KOPT-K1 (cell line): Measurements from ENCODE around the gene EFCAB10.

Source experiments
- H3K27ac ChIP-seq: fragments of 200-600 bp; sonication (generic); 2 replicates; pipeline ENCODE4 v1.5.1; 2016; ENCODE audit warnings: antibody characterized with exemption, mild to moderate bottlenecking, low read depth, low read length; ENCODE audit not compliant: poor library complexity, severe bottlenecking
- H3K36me3 ChIP-seq: fragments of 200-600 bp; sonication (generic); 2 replicates; pipeline ENCODE4 v1.5.1; 2017; ENCODE audit warnings: antibody characterized with exemption, mild to moderate bottlenecking, low read length, moderate library complexity; ENCODE audit not compliant: insufficient read depth
- H3K9me3 ChIP-seq: fragments of 200-600 bp; sonication (generic); 2 replicates; pipeline ENCODE4 v1.5.1; 2017; ENCODE audit warnings: antibody characterized with exemption, low read length, mild to moderate bottlenecking; ENCODE audit not compliant: insufficient read depth, poor library complexity, severe bottlenecking

EFCAB10 gene

DNA sequence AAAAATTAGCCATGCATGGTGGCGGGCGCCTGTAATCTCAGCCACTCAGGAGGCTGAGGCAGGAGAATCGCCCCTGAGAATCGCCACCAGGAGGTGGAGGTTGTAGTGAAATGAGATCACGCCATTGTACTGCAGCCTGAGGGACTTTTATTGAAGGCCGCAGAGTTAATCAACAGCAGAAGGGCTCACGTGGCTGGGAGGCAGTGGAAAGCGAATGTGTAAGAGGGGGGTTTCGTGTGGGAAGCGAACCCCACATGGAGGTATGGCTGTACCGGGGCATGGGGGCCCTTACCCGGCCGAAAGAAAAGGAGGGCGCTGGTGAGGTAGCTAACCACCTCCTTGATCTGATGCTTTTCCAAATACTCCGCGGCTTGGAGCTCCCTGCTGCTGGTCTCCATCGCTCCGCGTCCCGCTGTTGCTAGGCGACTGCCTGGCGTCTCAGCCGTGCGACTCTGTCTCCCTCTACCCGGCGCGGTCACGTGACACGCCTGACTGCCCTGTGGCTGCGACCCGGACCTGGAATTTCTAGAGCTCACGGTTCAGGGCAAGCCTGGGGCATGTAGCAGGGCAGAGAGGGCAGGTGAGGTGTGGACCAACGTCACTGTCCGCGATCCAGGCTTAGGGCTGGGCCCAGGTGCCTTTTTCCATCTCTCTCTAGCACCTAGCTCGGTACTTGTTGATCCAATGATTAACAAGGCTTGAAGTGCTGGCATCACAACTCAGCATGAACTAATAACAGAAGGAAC lies at the start of gene EFCAB10:
Gene EFCAB10 (minus strand): TSS at position 428 of the 746 bp plus-strand sequence. CDS start 30 bp downstream, at position 398.
- no peak within 1 kb of the TSS for H3K27ac ChIP-seq

DNA sequence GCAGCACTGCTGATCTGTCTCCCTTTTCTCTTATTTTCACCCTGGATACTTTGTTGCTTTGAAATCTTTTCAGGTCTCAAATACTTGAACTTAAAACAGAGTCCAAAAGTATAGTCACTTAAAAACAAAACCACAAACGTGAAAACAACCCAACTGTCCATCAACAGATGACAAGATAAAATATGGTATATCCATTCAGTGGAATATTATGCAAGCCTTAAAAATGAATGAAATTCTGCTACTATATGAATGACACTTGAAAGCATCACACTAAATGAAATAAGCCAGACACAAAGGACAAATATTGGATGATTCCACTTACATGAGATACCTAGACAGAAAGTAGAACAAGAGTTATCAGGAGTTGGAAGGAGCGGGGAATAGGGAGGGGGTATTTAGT lies 44.7 kb upstream of the EFCAB10 start:
- no peak overlapping the region for H3K27ac ChIP-seq
- H3K36me3 ChIP-seq, result peaks cover 49% of the 10 kb centered on the region; the same call in 1 of the 2 replicates
- H3K9me3 ChIP-seq, result peaks cover 7% of the 10 kb centered on the region

More for the DNA sequence above, at the start of gene EFCAB10:
- Histone ChIP-seq H3K36me3 (no peaks in the 10 kb centered on the region), H3K9me3 (peaks cover 22% of the 10 kb centered on the region)

DNA sequence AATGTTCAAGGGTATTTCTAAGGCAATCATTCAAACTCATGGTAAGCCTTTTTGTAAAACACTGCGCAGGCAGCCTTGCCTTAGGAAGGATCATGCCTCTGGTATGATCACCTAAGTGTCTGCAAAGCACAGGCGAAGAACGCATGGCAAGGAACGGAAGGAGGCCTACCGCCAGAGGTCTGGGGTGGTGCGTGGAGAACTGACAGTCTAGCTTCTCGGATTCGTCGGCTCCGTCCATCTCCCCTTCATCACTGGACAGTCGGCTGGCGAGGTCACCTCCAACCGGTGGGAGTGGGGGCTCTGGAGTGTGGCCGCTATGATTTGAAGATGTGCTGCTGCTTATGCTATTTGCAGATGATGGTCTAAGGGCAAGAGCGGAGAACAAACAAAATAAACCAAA lies 42.6 kb upstream of the EFCAB10 start:
- Histone ChIP-seq H3K36me3 (peaks cover 54% of the 10 kb centered on the region), H3K9me3 (peaks cover 7% of the 10 kb centered on the region), H3K27ac (no peak overlapping the region)

DNA sequence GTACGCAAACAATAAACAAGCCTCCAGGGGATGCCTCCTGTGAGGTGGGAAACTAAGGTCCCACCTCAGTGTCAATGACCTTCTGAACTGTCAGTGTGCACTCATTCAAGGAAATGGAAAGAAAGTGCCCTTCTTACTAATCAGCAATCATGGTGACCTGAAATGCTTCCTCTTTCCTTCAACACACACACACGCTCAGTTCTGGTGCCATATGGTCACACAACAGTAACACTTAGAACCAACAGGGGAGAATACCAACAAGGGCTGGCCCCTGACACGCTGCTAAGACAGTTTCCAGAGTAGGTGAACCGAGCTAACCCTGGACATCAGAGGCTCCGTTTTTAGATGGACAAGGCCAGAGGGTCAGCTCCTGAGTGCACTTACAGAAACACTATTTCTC lies 42.1 kb upstream of the EFCAB10 start:
- Histone ChIP-seq H3K36me3 (peaks cover 60% of the 10 kb centered on the region), H3K27ac (no peak overlapping the region), H3K9me3 (peaks cover 7% of the 10 kb centered on the region)

GRCh38 chr7:105622106-105622731 lies 40.9 kb upstream of the EFCAB10 start:
- peaks cover 70% of the 10 kb centered on the region for H3K36me3 ChIP-seq
- H3K9me3 ChIP-seq, result peaks cover 7% of the 10 kb centered on the region
- no peak overlapping the region for H3K27ac ChIP-seq

GRCh38 chr7:105621617-105622016 lies 40.3 kb upstream of the EFCAB10 start:
- peaks cover 7% of the 10 kb centered on the region for H3K9me3 ChIP-seq
- H3K36me3 ChIP-seq, result peaks cover 69% of the 10 kb centered on the region
- no peak overlapping the region for H3K27ac ChIP-seq

GRCh38 chr7:105621176-105621575 lies 39.9 kb upstream of the EFCAB10 start:
- Histone ChIP-seq H3K9me3 (peaks cover 4% of the 10 kb centered on the region), H3K27ac (no peak overlapping the region), H3K36me3 (peaks cover 65% of the 10 kb centered on the region)

DNA sequence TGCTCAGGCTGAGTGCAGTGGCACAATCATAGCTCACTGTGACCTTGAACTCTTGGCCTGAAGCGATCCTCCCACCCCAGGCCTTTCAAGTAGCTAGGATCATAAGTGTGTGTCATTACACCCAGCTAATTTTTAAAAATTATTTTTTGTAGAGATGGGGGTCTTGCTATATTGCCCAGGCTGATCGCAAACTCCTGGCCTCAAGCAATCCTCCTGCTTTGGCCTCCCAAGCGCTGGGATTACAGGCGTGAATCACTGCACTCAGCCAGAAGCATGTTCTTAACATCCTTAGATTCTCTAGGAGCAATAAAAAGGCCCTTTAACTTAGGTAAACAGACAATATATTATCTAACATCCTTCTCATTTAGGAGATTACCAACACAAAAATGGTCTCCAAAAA lies 38.3 kb upstream of the EFCAB10 start:
- Histone ChIP-seq H3K36me3 (peaks cover 64% of the 10 kb centered on the region), H3K9me3 (no peaks in the 10 kb centered on the region), H3K27ac (no peak overlapping the region)

DNA sequence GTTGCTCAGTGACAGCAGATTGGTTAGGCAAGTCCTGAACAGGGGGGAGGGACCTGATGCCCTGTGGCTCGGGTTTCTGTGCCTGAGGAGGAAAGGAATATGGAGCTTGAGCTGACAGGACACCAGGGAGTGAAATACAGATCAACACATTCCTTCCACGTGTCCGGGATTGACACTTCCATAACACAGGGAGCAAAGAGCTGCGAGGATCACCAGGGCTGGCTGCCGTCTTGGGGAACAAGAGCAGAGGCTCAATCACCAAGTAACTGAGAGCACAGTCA lies 36.7 kb upstream of the EFCAB10 start:
- Histone ChIP-seq H3K27ac (no peak overlapping the region), H3K36me3 (peaks cover 67% of the 10 kb centered on the region), H3K9me3 (no peaks in the 10 kb centered on the region)

GRCh38 chr7:105617280-105618015 lies 36.2 kb upstream of the EFCAB10 start:
- Histone ChIP-seq H3K36me3 (peaks cover 64% of the 10 kb centered on the region), H3K9me3 (no peaks in the 10 kb centered on the region), H3K27ac (no peak overlapping the region)

GRCh38 chr7:105614341-105614840 lies 33.1 kb upstream of the EFCAB10 start:
- peaks cover 41% of the 10 kb centered on the region for H3K36me3 ChIP-seq
- H3K9me3 ChIP-seq, result no peaks in the 10 kb centered on the region
- H3K27ac ChIP-seq, result no peak overlapping the region

- H3K9me3 ChIP-seq, result no peaks in the 10 kb centered on the region
- H3K27ac ChIP-seq, result no peak overlapping the region
- peaks cover 40% of the 10 kb centered on the region for H3K36me3 ChIP-seq
Measured at GRCh38 chr7:105613611-105614330, 32.5 kb upstream of the EFCAB10 start.

- no peaks in the 10 kb centered on the region for H3K9me3 ChIP-seq
- no peak overlapping the region for H3K27ac ChIP-seq
- peaks cover 30% of the 10 kb centered on the region; the same call in 1 of the 2 replicates for H3K36me3 ChIP-seq
Measured at GRCh38 chr7:105612806-105613205, 31.5 kb upstream of the EFCAB10 start.

DNA sequence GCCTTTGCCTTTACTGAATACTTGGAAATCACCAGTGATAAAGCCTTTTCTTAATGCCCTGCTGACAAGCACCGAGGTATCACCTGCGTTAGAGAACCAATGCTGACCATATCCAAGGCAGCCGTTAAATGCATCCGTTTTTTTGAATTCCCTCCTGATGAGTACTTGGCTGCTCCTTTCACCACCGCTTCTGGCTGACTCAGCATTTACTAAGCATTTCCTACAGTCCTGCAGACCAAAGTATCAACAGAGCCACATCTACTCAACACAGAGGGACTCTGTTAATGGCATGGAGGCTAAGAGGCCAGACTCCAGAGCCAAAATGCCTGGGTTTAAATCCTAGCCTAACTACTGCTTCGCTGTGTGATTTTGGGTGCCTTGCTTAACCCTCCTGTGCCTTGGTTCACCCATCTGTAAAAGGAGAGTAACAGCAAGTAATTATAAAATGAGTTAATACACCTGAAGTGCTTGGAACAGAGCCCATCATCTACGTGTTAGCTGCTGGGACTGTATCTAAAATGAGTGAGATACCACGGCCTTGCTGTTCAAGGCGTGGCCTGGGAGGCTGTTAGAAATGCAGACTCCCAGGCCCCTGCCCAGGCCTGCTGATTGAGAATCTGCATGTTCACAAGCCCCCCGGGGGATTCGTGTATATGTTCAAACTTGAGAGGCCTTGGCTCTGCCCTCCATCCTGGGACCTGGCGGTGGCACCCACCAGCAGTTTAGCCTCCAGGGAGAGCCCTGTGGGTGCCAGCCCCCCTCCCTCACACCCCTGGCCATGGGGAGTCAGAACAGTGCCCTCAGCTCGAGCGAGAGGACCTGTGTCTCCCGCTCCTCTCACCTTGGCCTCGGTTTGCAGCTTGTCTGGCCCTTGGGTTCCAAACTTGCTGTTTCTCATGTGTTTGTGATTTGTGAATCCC lies 30.8 kb upstream of the EFCAB10 start:
- H3K36me3 ChIP-seq, result peaks cover 26% of the 10 kb centered on the region; the same call in 1 of the 2 replicates
- H3K27ac ChIP-seq, result no peak overlapping the region
- H3K9me3 ChIP-seq, result no peaks in the 10 kb centered on the region
